GM18511 (cell line): Measurements from ENCODE around the gene BCL2L11.
A peak's percentile ranks its signal among the peaks of the same experiment; 100 is the strongest.
"Not testable (repeated sequence)": the region's sequence is repeated elsewhere in the genome, so short reads cannot be mapped to it uniquely, and the experiment has no call there.

Source experiments
- ATAC-seq: cut with Tn5 transposase; IDR thresholded peaks from one replicate; pipeline ENCODE4 v1.9.1; 2021; ENCODE audit warnings: mild to moderate bottlenecking, moderate library complexity; ENCODE audit not compliant: unreplicated experiment

BCL2L11 gene, protein sequence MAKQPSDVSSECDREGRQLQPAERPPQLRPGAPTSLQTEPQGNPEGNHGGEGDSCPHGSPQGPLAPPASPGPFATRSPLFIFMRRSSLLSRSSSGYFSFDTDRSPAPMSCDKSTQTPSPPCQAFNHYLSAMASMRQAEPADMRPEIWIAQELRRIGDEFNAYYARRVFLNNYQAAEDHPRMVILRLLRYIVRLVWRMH

DNA sequence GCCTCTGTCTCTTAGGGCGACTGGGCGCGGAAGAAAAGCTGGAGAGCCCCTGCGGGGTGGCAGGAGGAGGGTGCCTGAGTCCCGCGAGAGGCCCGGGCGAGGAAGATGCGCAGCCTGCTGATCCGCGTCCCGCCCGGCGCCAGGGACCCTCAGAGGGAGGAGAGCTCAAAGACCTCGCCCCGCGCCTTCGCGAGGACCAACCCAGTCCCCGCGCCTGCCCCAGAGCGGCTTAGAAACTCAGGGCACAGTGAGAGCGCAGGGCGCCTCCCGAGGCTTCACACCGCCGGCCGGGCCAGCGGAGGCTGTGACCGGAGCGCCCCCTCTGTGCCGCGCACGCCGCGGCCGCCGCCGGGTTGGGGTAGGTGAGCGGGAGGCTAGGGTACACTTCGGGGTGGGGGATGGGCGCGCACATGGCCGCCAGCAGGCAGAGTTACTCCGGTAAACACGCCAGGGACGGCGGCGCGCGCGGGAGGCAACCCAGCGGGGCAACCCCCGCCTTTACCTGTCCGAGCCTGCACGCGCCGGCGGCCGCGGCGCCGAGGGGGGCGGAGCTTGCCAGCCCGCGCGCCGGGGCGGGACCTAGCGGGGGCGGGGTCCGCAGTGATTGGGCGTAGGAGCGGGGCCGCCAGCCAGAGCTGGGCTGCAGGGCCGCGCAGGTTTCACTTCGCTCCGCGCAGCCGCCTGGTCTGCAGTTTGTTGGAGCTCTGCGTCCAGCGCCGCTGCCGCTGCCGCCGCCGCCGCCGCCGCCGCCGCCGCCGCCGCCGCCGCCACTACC lies at the start of gene BCL2L11:
Gene BCL2L11, plus strand, starts transcription at position 662 of the 775 bp plus-strand sequence. CDS start 2,832 bp downstream, outside the sequence.
- ATAC-seq: peak; percentile 65

DNA sequence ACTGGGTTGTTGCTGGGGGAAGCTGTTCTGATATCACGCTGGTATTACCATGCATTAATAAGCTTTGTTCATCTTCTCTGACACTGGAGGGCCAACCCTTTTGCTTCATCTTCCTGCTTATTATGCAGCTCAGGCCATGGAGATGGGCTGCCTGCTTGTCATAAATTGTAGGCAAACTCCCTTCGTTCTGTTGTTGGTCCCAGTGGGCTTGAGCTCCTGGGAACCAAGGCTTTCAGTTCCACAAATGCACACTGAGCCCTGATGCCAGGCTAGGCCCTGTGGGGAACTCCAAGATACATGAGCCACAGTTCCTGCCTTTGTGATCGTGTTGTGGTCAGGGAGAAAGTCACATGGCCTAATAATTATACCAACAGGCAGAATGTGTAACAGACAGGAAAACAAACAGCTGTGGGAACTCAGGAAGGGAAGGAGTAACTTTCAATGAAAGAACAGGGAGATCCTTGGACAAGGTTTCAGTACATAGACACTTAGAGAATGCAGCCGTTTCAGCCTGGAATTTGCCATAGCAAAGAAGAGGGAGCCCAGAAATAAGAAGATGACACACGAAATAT lies 49.0 kb upstream of the BCL2L11 start:
- no peak for ATAC-seq

DNA sequence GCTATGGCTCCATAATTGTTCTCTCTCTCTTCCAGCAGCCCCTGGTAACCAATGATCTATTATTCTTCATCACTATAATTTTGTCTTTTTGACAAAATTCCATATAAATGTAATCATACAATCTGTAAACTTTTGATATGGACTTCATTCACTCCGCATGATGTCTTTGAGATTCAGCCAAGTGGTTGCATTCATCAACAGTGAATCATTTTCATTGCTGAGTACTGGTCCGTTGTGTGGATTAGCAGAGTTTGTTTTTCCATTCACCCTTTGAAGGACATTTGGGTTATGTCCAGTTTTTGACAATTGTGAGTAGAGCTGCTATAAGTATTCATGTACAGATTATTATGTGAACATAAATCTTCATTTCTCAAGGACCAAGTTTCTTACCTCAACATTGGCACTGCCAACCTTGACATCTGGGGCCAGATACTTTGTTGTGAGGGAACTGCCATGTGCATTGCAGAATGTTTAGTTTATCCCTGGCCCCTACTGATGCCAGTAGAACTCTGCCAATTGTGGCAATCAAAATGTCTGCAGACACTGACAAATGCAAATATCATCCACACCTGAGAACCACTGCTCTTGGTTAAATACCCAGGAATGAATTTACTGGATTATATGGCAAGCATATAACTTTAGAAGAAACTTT lies 48.4 kb upstream of the BCL2L11 start:
- no peak for ATAC-seq

DNA sequence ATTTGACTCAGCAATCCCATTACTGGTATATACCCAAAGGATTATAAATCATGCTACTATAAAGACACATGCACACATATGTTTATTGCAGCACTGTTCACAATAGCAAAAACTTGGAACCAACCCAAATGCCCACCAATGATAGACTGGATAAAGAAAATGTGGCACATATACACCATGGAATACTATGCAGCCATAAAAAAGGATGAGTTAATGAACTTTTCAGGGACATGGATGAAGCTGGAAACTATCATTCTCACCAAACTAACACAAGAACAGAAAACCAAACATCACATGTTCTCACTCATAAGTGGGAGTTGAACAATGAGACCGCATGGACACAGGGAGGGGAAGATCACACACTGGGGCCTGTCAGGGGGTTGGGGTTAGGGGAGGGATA lies 38.1 kb upstream of the BCL2L11 start:
- ATAC-seq: not testable (repeated sequence)

GRCh38 chr2:111091811-111092211 lies 28.9 kb upstream of the BCL2L11 start:
- no peak for ATAC-seq

GRCh38 chr2:111094691-111095090 lies 26.0 kb upstream of the BCL2L11 start:
- ATAC-seq: no peak

DNA sequence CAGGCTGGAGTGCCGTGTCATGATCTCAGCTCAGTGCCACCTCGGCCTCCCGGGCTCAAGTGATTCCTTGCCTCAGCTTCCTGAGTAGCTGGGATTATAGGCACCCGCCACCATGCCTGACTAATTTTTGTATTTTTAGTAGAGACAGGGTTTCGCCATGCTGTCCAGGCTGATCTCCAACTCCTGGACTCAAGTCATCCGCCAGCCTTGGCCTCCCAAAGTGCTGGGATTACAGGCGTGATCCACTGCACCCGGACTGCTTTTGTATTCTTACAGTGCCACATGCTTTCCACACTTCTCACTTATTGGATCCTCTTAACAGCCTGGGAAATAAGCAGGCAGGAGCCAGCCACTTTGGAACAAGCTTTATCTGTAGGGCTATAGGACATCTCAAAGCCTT lies 25.3 kb upstream of the BCL2L11 start:
- ATAC-seq: no peak

GRCh38 chr2:111099402-111099801 lies 21.3 kb upstream of the BCL2L11 start:
- ATAC-seq: no peak

DNA sequence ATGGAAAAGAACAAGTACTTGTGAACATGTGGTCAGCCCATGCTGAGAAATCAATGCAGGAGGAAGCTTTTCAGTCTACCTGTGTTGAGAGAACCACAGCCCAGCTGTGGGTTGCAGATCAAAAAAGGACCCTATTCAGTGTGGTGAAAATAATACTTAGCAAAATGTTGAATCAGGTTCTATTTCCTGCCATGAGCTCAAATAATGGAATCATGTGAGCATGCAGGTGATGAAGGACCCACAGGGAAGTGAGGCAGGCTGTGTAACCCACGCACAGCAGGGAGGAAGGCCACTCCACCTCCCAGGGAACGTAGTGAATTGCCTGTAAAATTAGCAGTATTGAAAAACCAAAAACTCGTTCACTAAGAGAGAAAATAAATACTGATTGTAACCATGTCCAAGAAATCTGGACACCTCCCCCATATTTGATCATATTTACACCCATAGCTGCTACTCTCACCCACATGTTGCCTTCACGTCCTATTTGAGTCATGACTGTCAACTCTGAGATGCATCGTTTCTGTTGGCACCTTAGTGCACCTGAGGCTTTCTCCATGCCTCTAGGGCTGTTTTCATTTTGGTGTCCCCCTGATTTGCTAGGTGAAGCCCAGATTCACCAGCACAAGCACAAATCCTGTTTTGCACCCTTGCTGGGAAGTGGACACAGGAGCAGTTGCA lies 20.5 kb upstream of the BCL2L11 start:
- ATAC-seq: peak; percentile 28

DNA sequence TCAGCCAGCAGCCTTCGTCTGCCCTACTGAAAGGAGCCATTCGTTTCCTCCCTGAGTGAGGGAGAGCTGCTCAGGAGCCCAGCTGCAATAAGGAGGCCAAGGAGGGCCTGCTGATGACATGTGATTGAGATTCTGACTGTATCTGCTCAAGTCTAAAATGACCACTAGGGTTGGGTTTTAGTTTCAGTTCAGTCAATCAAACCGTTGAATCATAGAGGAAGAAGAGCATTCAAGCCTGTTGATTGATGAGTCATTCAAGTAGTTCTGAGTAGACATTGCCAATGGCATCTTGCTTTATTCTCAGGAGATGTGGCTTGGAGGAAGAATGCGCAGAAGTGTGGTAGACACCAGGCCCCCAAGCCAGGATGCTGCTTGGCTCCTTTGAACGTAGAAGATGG lies 19.9 kb upstream of the BCL2L11 start:
- ATAC-seq: peak; percentile 94

GRCh38 chr2:111101592-111101991 lies 19.1 kb upstream of the BCL2L11 start:
- no peak for ATAC-seq

- no peak for ATAC-seq
Observed at GRCh38 chr2:111102216-111102615, 18.5 kb upstream of the BCL2L11 start.

DNA sequence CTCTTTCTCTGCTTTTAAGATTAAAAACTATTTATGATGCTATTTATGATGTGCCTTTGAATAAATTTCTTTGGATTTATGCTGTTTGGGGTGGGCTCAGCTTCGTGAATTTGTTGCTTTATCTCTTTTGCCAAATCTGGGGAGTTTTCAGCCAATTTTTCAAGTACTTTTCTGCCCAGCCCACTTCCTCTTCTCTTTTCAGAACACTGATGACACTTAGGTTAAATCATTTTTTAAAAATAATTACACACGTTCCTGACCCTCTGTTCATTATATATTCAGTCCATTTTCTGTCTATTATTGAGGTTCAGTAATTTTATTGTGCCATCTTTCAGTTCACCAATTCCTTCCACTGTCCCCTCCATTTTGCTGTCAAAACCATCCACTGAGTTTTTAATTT lies 14.8 kb upstream of the BCL2L11 start:
- no peak for ATAC-seq

DNA sequence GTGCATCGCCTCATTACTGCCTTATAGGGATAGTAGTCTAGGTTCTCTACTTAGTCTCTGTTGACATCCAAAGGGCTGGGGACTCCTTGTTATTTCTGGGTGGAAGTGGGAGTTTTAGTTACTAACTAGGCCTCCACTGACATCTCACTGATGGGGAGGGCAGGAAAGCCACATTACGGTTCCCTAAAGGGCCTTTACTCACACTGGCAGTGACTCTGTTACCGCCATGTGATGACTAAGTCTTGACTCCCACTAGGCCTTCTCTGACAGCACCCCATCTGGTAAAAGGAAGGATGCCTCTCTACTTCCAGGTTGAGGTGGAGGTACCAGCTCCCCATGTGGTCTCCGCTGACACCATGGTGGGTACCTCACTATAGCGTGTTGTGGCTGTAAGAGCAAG lies 14.0 kb upstream of the BCL2L11 start:
- ATAC-seq: no peak

GRCh38 chr2:111108745-111109271 lies 11.9 kb upstream of the BCL2L11 start:
- no peak for ATAC-seq

DNA sequence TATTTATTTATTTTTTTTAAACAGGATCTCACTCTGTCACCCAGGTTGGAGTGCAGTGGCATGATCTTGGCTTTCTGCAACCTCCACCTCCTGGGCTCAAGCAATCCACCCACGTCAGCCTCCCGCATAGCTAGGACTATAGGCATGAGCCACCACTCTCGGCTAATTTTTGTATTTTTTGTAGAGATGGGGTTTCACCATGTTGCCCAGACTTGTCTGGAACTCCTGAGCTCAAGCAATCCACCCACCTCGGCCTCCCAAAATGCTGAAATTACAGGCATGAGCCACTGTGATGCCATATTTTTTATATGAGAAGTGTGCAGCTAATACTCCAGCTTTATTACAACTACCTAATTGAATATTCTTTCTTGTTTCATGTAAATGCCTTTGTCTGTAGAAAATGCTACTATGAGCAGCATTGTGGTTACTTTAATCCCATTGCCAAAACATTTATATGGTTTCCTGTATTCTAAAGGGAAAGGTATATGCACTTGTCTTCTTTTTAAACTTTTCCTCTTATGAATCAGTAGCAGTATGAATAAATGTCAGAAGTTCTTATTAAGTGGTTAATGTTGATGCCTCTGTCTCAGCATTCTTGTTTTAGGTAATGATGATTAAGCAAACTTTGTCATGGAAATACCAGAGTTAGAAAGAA lies 9.5 kb upstream of the BCL2L11 start:
- no peak for ATAC-seq

GRCh38 chr2:111113838-111114237 lies 6.9 kb upstream of the BCL2L11 start:
- no peak for ATAC-seq

DNA sequence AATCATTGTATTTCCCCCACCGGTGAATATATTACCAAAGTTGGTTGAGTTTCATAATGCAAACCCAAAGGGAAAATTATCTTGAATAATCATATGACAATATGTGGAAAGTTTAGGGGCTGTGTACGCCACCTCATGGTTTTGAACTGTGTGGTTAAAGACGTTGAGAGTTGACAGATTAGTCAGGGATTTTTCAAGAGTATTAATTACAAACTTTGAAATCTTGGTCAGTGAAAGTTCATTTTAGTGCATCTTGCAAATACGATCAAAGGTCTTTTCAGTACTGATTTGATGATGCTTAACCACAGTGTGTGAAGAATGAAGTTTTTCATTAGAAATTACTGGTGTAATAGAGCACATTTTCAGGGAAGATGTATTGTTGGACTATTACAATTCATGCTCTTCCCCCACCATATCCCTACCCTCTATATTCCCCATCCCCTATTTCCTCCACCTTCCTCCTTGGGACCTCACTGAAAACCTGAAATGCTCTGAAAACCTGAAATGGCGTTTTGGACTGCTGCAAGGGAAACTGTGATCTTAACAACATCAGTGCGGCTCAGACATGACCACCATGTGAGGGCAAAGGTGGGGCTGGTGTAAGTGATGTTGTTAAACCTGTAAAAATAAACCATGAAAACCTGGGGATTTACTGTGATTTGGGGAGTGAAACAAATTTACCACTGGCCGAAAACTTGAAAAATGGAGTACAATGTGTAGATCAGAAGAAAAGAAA lies 4.5 kb upstream of the BCL2L11 start:
- ATAC-seq: no peak

DNA sequence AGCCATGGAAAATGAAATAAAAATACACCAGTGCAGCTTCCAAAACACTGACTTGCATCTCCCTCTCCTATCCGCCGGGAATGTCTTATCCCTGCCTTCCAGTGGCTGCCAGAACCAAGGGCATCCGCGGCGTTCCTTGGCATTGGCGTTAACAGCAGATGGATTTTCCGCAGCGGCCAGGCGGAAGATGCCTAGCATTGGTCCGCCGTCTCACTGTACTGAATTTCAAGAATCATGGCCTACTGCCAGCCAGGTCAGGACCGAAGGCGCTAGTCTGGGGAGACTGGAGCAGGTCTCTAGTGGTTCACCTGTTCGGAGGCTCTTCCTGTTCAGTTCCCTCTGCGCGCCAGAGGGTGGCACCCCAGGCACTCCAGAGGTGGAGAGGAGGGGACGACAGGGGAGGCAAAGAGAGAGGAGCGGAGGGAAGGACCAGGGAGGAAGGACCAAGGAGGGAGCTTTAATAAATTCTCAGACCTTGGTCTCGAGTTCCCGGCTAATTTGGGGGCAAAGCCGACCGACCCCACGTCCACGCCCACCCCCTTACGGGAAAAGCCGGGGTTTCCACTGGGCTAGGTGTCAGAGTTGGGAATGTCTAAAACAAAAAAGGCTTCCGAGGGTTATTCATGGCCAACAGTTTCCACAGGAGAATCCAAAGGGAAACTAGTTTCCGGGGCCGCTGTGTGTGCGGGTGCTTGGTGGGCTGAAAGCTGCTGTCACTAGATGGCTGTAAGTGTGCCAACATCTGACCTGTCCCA lies 3.7 kb upstream of the BCL2L11 start:
- ATAC-seq: no peak
